ENCODE data around the gene TBX2.

DNA sequence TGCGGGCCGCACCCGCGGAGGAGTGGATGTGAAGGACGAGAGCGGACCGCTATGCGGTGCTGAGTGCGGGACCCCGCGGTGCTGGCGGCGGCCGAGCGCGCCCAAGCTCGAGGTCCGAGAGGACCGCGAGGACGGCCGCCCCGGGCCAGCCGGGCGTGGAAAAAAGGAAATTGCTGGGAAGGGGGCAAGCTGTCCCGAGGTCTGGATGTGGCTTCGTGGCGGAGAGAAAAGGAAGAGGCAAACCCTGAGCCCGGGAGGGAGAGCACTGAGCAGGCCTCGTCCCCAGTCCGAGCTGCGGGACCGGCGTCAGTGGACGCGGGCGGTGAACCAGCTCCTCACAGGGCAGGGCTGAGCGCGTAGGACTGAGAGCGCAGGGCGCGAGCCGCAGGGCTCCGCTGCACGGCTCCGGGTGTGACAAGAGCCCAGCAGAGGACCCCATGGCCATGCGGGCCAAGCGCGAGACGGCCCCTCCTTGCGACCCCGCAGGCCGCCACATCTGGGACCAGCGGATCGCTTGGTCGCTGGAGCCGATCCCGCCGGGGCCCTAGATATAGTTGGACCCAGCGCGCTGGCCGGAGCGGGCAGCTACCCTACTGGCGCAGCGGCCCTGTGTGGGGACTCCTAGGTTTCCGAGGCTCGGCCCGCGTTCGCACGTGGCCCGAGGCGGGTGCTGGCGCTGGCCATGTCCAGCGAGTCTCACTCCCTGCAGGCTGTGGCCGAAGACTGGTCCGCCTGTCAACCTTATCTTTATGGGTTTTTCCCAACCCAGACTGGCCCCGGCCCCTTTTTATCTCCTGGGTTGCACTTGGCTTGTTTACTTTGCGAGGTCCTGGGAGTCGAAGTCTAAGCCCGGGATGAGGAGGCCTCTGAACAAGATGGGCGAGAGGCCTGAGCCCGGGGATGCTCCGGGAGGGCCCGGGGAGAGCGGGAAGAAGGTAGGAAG is 55.0 kb downstream of the TBX2 start:
- TF ChIP-seq, protein P1, sequence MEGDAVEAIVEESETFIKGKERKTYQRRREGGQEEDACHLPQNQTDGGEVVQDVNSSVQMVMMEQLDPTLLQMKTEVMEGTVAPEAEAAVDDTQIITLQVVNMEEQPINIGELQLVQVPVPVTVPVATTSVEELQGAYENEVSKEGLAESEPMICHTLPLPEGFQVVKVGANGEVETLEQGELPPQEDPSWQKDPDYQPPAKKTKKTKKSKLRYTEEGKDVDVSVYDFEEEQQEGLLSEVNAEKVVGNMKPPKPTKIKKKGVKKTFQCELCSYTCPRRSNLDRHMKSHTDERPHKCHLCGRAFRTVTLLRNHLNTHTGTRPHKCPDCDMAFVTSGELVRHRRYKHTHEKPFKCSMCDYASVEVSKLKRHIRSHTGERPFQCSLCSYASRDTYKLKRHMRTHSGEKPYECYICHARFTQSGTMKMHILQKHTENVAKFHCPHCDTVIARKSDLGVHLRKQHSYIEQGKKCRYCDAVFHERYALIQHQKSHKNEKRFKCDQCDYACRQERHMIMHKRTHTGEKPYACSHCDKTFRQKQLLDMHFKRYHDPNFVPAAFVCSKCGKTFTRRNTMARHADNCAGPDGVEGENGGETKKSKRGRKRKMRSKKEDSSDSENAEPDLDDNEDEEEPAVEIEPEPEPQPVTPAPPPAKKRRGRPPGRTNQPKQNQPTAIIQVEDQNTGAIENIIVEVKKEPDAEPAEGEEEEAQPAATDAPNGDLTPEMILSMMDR (IDR thresholded peaks at IDR 0.05 in 2 of 3, conservative IDR thresholded peaks at IDR 0.05 in 1 of 3; ENCODE audit: insufficient read depth in 2 of 3, low read depth in 1 of 3, low read length in 3 of 3) = no peak
- TF ChIP-seq, protein P2, sequence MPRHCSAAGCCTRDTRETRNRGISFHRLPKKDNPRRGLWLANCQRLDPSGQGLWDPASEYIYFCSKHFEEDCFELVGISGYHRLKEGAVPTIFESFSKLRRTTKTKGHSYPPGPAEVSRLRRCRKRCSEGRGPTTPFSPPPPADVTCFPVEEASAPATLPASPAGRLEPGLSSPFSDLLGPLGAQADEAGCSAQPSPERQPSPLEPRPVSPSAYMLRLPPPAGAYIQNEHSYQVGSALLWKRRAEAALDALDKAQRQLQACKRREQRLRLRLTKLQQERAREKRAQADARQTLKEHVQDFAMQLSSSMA (CRISPR knock-in tag; IDR thresholded peaks at IDR 0.05) = no peak
- TF ChIP-seq KDM5B (IDR thresholded peaks at IDR 0.05; ENCODE audit: insufficient replicate concordance, low read depth, low read length) (no peak), POLR2AphosphoS5 (IDR thresholded peaks at IDR 0.05; ENCODE audit: control insufficient read depth, insufficient read depth, low read depth, low read length) (no peak), SIN3B (IDR thresholded peaks at IDR 0.05; ENCODE audit: low read depth) (no peak), SMAD2 (IDR thresholded peaks at IDR 0.05; ENCODE audit: low read depth, low read length) (no peak), FOXK2 (conservative IDR thresholded peaks at IDR 0.05 in 1 of 2, IDR thresholded peaks at IDR 0.05 in 1 of 2; ENCODE audit: low read depth in 2 of 2) (no peak), MAFF (IDR thresholded peaks at IDR 0.05; ENCODE audit: low read length) (no peak)
- TF ChIP-seq, protein P3, sequence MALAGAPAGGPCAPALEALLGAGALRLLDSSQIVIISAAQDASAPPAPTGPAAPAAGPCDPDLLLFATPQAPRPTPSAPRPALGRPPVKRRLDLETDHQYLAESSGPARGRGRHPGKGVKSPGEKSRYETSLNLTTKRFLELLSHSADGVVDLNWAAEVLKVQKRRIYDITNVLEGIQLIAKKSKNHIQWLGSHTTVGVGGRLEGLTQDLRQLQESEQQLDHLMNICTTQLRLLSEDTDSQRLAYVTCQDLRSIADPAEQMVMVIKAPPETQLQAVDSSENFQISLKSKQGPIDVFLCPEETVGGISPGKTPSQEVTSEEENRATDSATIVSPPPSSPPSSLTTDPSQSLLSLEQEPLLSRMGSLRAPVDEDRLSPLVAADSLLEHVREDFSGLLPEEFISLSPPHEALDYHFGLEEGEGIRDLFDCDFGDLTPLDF (CRISPR knock-in tag; IDR thresholded peaks at IDR 0.05) = no peak
- TF ChIP-seq, protein P4, sequence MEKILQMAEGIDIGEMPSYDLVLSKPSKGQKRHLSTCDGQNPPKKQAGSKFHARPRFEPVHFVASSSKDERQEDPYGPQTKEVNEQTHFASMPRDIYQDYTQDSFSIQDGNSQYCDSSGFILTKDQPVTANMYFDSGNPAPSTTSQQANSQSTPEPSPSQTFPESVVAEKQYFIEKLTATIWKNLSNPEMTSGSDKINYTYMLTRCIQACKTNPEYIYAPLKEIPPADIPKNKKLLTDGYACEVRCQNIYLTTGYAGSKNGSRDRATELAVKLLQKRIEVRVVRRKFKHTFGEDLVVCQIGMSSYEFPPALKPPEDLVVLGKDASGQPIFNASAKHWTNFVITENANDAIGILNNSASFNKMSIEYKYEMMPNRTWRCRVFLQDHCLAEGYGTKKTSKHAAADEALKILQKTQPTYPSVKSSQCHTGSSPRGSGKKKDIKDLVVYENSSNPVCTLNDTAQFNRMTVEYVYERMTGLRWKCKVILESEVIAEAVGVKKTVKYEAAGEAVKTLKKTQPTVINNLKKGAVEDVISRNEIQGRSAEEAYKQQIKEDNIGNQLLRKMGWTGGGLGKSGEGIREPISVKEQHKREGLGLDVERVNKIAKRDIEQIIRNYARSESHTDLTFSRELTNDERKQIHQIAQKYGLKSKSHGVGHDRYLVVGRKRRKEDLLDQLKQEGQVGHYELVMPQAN (IDR thresholded peaks at IDR 0.05; ENCODE audit: borderline replicate concordance) = no peak
- TF ChIP-seq, protein P5, sequence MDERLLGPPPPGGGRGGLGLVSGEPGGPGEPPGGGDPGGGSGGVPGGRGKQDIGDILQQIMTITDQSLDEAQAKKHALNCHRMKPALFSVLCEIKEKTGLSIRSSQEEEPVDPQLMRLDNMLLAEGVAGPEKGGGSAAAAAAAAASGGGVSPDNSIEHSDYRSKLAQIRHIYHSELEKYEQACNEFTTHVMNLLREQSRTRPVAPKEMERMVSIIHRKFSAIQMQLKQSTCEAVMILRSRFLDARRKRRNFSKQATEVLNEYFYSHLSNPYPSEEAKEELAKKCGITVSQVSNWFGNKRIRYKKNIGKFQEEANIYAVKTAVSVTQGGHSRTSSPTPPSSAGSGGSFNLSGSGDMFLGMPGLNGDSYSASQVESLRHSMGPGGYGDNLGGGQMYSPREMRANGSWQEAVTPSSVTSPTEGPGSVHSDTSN (CRISPR knock-in tag; IDR thresholded peaks at IDR 0.05; ENCODE audit: low read depth) = no peak
- TF ChIP-seq, protein P5 (tag; conservative IDR thresholded peaks at IDR 0.05; ENCODE audit: low read depth) = no peak
- TF ChIP-seq, protein P6, sequence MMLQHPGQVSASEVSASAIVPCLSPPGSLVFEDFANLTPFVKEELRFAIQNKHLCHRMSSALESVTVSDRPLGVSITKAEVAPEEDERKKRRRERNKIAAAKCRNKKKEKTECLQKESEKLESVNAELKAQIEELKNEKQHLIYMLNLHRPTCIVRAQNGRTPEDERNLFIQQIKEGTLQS (IDR thresholded peaks at IDR 0.05) = no peak
- TF ChIP-seq, protein P6 (CRISPR knock-in tag; conservative IDR thresholded peaks at IDR 0.05) = no peak
